ENCODE measurements around the gene TLR9.

TLR9 gene

DNA sequence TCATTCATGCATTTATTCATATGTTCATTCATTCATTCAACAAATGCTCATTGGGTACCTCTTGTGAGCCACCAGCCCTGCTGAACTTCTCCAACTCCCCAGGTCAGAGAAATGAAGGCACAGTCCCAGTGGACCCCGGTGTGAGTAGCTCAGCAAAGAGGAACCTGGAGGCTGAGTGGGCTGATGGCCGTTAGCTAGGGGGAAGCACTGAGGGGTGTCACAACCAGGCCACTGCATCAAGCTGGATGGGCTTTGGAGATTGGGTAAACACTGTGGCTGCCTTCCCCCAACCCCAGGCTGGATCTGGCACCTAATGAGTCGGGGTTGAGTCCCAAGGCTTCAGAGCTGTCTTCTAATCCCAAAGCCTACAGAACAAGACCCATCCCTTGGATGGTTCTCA is 39.6 kb downstream of the TLR9 start:
- no peak overlapping the region for H3K4me3 ChIP-seq (IDR thresholded peaks at IDR 0.05; ENCODE audit: insufficient read depth, low read depth, low read length)
- no peak for TF ChIP-seq CTCF (conservative IDR thresholded peaks at IDR 0.05; ENCODE audit: low read depth, low read length)
- no peak overlapping the region for H2AFZ ChIP-seq (ENCODE audit: low read depth)
- H4K20me1 ChIP-seq (ENCODE audit: insufficient read depth) = no peaks in the 10 kb centered on the region
- no peak overlapping the region for H3K9ac ChIP-seq
- no peaks in the 10 kb centered on the region for H3K4me1 ChIP-seq (ENCODE audit: low read depth, poor library complexity, severe bottlenecking)
- no peak overlapping the region for H3K4me2 ChIP-seq
- H3K27me3 ChIP-seq (ENCODE audit: insufficient read depth, low read depth) = no peaks in the 10 kb centered on the region
- H3K27ac ChIP-seq = no peak overlapping the region
- H3K36me3 ChIP-seq (ENCODE audit: insufficient read depth) = no peaks in the 10 kb centered on the region
- H3K79me2 ChIP-seq (ENCODE audit: insufficient read depth, low read depth) = no peaks in the 10 kb centered on the region

- TF ChIP-seq CTCF (conservative IDR thresholded peaks at IDR 0.05; ENCODE audit: low read depth, low read length) = no peak
- Histone ChIP-seq H3K4me3 (IDR thresholded peaks at IDR 0.05; ENCODE audit: insufficient read depth, low read depth, low read length) (no peak overlapping the region), H3K4me1 (ENCODE audit: low read depth, poor library complexity, severe bottlenecking) (no peaks in the 10 kb centered on the region), H3K9ac (no peak overlapping the region), H4K20me1 (ENCODE audit: insufficient read depth) (no peaks in the 10 kb centered on the region), H2AFZ (ENCODE audit: low read depth) (no peak overlapping the region), H3K79me2 (ENCODE audit: insufficient read depth, low read depth) (no peaks in the 10 kb centered on the region), H3K27me3 (ENCODE audit: insufficient read depth, low read depth) (no peaks in the 10 kb centered on the region), H3K27ac (no peak overlapping the region), H3K4me2 (no peak overlapping the region), H3K36me3 (ENCODE audit: insufficient read depth) (no peaks in the 10 kb centered on the region)
Measured at GRCh38 chr3:52185311-52185710, 40.1 kb downstream of the TLR9 start.

- Histone ChIP-seq H4K20me1 (ENCODE audit: insufficient read depth) (no peaks in the 10 kb centered on the region), H2AFZ (ENCODE audit: low read depth) (no peak overlapping the region), H3K9ac (no peak overlapping the region), H3K79me2 (ENCODE audit: insufficient read depth, low read depth) (no peaks in the 10 kb centered on the region), H3K4me1 (ENCODE audit: low read depth, poor library complexity, severe bottlenecking) (no peaks in the 10 kb centered on the region), H3K36me3 (ENCODE audit: insufficient read depth) (no peaks in the 10 kb centered on the region), H3K4me3 (IDR thresholded peaks at IDR 0.05; ENCODE audit: insufficient read depth, low read depth, low read length) (no peak overlapping the region), H3K4me2 (no peak overlapping the region), H3K27ac (no peak overlapping the region), H3K27me3 (ENCODE audit: insufficient read depth, low read depth) (no peaks in the 10 kb centered on the region)
- TF ChIP-seq CTCF (conservative IDR thresholded peaks at IDR 0.05; ENCODE audit: low read depth, low read length) = no peak
Measured at GRCh38 chr3:52184690-52185089, 40.8 kb downstream of the TLR9 start.

GRCh38 chr3:52183786-52184445 is 41.5 kb downstream of the TLR9 start:
- H3K79me2 ChIP-seq (ENCODE audit: insufficient read depth, low read depth) = no peaks in the 10 kb centered on the region
- no peaks in the 10 kb centered on the region for H3K4me1 ChIP-seq (ENCODE audit: low read depth, poor library complexity, severe bottlenecking)
- H3K4me3 ChIP-seq (IDR thresholded peaks at IDR 0.05; ENCODE audit: insufficient read depth, low read depth, low read length) = no peak overlapping the region
- TF ChIP-seq CTCF (conservative IDR thresholded peaks at IDR 0.05; ENCODE audit: low read depth, low read length) = no peak
- no peak overlapping the region for H3K9ac ChIP-seq
- no peak overlapping the region for H2AFZ ChIP-seq (ENCODE audit: low read depth)
- no peak overlapping the region for H3K4me2 ChIP-seq
- H4K20me1 ChIP-seq (ENCODE audit: insufficient read depth) = no peaks in the 10 kb centered on the region
- H3K27ac ChIP-seq = no peak overlapping the region
- H3K27me3 ChIP-seq (ENCODE audit: insufficient read depth, low read depth) = no peaks in the 10 kb centered on the region
- no peaks in the 10 kb centered on the region for H3K36me3 ChIP-seq (ENCODE audit: insufficient read depth)

Measured in KMS-11 (cell line).